ENCODE measurements around the gene ABITRAM. TPM values are rescaled to one million over a fixed set of nuclear protein-coding genes. Genes with fewer than 3 reads are reported as not detected.
"Not testable (repeated sequence)": the region's sequence is repeated elsewhere in the genome, so short reads cannot be mapped to it uniquely, and the experiment has no call there.

Gene ABITRAM
- total and polyA plus RNA-seq, 5 experiments from 2014 or later: 9.2 to 14.5 (median 13.1) TPM

GRCh38 chr9:108905494-108905893 is 28.7 kb upstream of the ABITRAM start:
- Mint-ChIP-seq H3K27me3 (no peaks in the 10 kb centered on the region), H3K4me1 (peaks cover 1 to 5% (median 2%) of the 10 kb centered on the region in 4 donors), H3K27ac (peak overlapping the region in 2 of 10 donors; percentile 19 to 20), H3K36me3 (peaks cover 24 to 97% (median 44%) of the 10 kb centered on the region in 3 donors), H3K9me3 (no peaks in the 10 kb centered on the region), H3K4me3 (no peak overlapping the region)
- POLR2A ChIA-PET: no interaction called here
- DNase-seq: no peak
- ATAC-seq: no peak

GRCh38 chr9:108910402-108910801 is 23.8 kb upstream of the ABITRAM start:
- H3K27ac Mint-ChIP-seq: peak overlapping the region in 6 of 10 donors; percentile 49 to 87 (median 78)
- H3K4me1 Mint-ChIP-seq: peaks cover 11 to 22% (median 20%) of the 10 kb centered on the region in 4 donors
- POLR2A ChIA-PET: interaction anchor here (0.7 kb wide), 1 partner anchor 20 kb away, joined by 4 read pairs; no protein-coding TSS in a partner anchor
- H3K9me3 Mint-ChIP-seq: no peaks in the 10 kb centered on the region
- ATAC-seq (no peak), DNase-seq (no peak)
- H3K36me3 Mint-ChIP-seq: peaks cover 18 to 91% (median 44%) of the 10 kb centered on the region in 3 donors
- no peak overlapping the region for H3K4me3 Mint-ChIP-seq
- H3K27me3 Mint-ChIP-seq: no peaks in the 10 kb centered on the region

DNA sequence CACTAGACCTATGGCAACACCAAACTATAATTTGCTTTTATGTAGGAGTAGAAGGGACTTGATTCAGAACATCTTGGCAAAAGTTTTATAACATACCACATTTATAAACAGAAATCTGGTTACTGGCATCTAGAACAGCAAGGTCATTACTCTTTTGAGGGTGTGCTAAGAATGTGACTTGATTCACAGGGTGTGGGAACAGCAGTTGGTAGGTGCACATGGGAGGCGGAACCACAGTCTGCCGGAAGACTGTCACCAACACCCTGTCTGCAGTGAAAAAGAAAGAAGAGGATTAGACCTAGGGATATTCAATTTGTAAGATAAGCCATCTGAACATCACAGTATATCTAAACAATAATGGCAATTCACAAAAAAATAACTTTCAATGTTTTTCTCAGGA is 23.3 kb upstream of the ABITRAM start:
- Mint-ChIP-seq H3K4me3 (peak overlapping the region in 1 of 10 donors; percentile 34), H3K4me1 (peaks cover 11 to 22% (median 20%) of the 10 kb centered on the region in 4 donors), H3K36me3 (peaks cover 17 to 91% (median 49%) of the 10 kb centered on the region in 3 donors), H3K27ac (peak overlapping the region in 9 of 10 donors; percentile 49 to 87 (median 76)), H3K27me3 (no peaks in the 10 kb centered on the region), H3K9me3 (no peaks in the 10 kb centered on the region)
- ATAC-seq: no peak
- DNase-seq: no peak
- POLR2A ChIA-PET: interaction anchor here (0.7 kb wide), 1 partner anchor 19 kb away, joined by 4 read pairs; no protein-coding TSS in a partner anchor

GRCh38 chr9:108911820-108912219 is 22.4 kb upstream of the ABITRAM start:
- ATAC-seq: peak; percentile 28 to 74
- Mint-ChIP-seq H3K27ac (peak overlapping the region; percentile 60 to 87 (median 79)), H3K4me1 (peaks cover 11 to 21% (median 20%) of the 10 kb centered on the region in 4 donors), H3K36me3 (peaks cover 16 to 86% (median 47%) of the 10 kb centered on the region in 3 donors), H3K9me3 (no peaks in the 10 kb centered on the region), H3K4me3 (peak overlapping the region in 8 of 10 donors; percentile 6 to 63 (median 32)), H3K27me3 (no peaks in the 10 kb centered on the region)
- DNase-seq: peak in 3 of 10 donors; percentile 9 to 41 (median 28)
- POLR2A ChIA-PET: no interaction called here

- no peak for DNase-seq
- Mint-ChIP-seq H3K27ac (peak overlapping the region in 2 of 10 donors; percentile 53 to 57), H3K27me3 (no peaks in the 10 kb centered on the region), H3K4me1 (peaks cover 11 to 21% (median 20%) of the 10 kb centered on the region in 4 donors), H3K36me3 (peaks cover 13 to 86% (median 42%) of the 10 kb centered on the region in 3 donors), H3K9me3 (no peaks in the 10 kb centered on the region), H3K4me3 (no peak overlapping the region)
- no peak for ATAC-seq
- POLR2A ChIA-PET: no interaction called here
Observed at GRCh38 chr9:108913391-108913790, 20.8 kb upstream of the ABITRAM start.

DNA sequence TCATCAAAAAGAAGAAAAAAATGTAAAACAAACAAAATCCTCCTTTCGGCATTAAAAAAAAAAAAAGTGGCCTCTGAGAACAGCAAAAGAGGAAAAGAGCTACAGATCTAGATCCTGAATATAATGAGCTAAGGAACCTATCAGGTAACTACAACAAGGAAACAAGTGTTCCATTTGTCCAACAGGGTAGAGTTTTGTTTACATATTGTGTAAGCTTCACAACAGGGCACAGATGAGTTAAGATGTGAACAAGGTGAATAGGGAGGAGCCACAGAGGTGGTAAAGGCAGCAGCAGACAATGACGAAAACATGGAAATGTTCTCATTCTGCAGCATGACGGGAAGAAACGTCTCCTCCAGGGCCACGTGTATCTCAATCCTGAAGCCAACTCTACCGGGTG is 14.7 kb upstream of the ABITRAM start:
- H3K36me3 Mint-ChIP-seq: peaks cover 17 to 91% (median 24%) of the 10 kb centered on the region in 3 donors

DNA sequence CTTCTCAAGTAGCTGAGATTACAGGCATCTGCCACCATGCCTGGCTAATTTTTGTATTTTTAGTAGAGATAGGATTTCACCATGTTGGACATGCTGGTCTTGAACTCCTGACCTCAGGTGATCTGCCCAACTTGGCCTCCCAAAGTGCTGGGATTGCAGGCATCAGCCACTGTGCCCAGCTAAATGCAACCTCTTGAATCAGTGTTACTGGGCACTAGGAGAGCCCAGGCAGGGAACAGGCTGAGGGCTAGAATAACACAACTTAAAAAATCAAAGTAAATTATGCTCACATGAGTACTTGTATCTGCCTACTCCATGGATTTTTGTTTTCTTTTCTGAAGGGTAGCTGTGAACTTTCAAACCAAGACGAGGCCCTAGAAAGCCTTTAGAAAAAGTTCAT is 13.8 kb upstream of the ABITRAM start:
- ATAC-seq, H3K9me3 Mint-ChIP-seq, DNase-seq, POLR2A ChIA-PET, H3K4me3 Mint-ChIP-seq, H3K27ac Mint-ChIP-seq, H3K4me1 Mint-ChIP-seq, H3K27me3 Mint-ChIP-seq: not testable (repeated sequence)
- peaks cover 24 to 92% (median 30%) of the 10 kb centered on the region in 3 donors for H3K36me3 Mint-ChIP-seq

More for the DNA sequence above, 14.7 kb upstream of the ABITRAM start:
- no peak overlapping the region for H3K4me3 Mint-ChIP-seq
- H3K27ac Mint-ChIP-seq: peak overlapping the region in 1 of 10 donors; percentile 30
- ATAC-seq (no peak), DNase-seq (no peak)
- H3K4me1 Mint-ChIP-seq: peaks cover 0 to 2% (median under 1%) of the 10 kb centered on the region in 4 donors
- no peaks in the 10 kb centered on the region for H3K9me3 Mint-ChIP-seq
- POLR2A ChIA-PET: no interaction called here
- no peaks in the 10 kb centered on the region for H3K27me3 Mint-ChIP-seq

DNA sequence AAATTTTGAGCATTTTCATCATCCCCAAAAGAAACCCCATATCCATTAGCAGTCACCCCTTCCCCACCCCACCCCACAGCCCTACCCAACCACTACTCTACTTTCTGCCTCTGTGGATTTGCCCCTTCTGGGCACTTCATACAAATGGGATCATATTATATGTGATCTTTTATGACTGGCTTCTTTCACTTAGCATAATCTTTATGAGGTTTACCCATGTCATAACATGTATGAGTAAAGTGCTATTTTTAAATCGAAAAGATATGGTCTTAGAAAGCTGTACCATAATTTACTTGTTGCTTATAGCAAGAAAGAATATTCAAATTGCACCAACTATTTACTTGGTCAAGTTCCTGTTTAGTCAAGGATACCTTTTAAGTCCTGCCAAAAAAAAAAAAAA is 13.0 kb upstream of the ABITRAM start:
- H3K27me3 Mint-ChIP-seq: no peaks in the 10 kb centered on the region
- peaks cover 24 to 92% (median 27%) of the 10 kb centered on the region in 3 donors for H3K36me3 Mint-ChIP-seq
- H3K9me3 Mint-ChIP-seq: no peaks in the 10 kb centered on the region
- H3K4me1 Mint-ChIP-seq: peaks cover 0 to 4% (median 2%) of the 10 kb centered on the region in 4 donors
- POLR2A ChIA-PET: no interaction called here
- peak overlapping the region in 1 of 10 donors; percentile 66 for H3K27ac Mint-ChIP-seq
- no peak for DNase-seq
- no peak overlapping the region for H3K4me3 Mint-ChIP-seq
- ATAC-seq: no peak

DNA sequence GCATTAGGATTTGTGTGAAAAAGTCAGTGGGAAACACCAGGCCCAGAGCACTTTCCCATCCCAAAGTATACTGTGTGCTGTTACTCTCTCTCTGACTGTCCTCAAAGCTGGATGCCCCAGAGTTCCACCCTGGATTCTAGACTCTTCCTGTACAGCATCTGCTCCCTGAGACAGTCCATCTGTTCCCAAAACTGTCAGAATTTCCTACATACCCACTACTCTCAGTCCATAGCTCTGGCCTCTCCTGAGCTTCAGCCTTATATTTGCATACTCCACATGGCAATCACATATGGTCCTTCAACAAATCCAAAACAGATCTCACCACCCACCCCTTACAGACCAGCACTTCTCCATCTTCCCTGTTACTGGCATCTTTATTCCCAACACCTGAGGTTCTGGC is 9.7 kb upstream of the ABITRAM start:
- ATAC-seq: no peak
- Mint-ChIP-seq H3K4me3 (no peak overlapping the region), H3K4me1 (peaks cover 0 to 10% (median 7%) of the 10 kb centered on the region in 4 donors), H3K36me3 (peaks cover 15 to 96% (median 36%) of the 10 kb centered on the region in 3 donors), H3K27ac (peak overlapping the region in 4 of 10 donors; percentile 12 to 52 (median 20)), H3K27me3 (no peaks in the 10 kb centered on the region), H3K9me3 (no peaks in the 10 kb centered on the region)
- no peak for DNase-seq
- POLR2A ChIA-PET: interaction anchor here (1.0 kb wide), 1 partner anchor 9 kb away, joined by 3 read pairs; the partner anchor contains the start of gene ELP1

DNA sequence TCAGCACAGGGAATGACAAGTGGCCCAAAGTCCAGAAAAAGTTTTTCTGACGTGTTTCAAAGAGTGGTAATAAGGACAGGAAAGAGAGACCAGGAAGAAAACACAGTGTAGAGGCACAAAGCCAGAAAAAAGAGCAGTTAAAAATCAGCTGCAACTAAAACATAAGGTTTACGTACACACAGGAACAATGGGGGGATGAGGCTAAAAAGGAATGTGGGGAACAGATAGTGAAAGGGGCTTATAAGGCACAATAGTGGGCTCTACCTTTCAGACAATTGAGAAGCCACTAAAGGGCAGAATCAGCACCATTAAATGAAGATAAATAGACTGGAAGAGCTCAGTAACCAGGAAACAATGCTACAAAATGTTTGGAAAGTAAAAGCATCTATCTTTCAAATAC is 5.8 kb upstream of the ABITRAM start:
- DNase-seq (no peak), ATAC-seq (no peak)
- no peaks in the 10 kb centered on the region for H3K9me3 Mint-ChIP-seq
- POLR2A ChIA-PET: no interaction called here
- H3K27ac Mint-ChIP-seq: peak overlapping the region in 3 of 10 donors; percentile 4 to 67 (median 8)
- no peak overlapping the region for H3K4me3 Mint-ChIP-seq
- peaks cover 8 to 72% (median 33%) of the 10 kb centered on the region in 3 donors for H3K36me3 Mint-ChIP-seq
- H3K4me1 Mint-ChIP-seq: peaks cover 18 to 36% (median 29%) of the 10 kb centered on the region in 4 donors
- H3K27me3 Mint-ChIP-seq: no peaks in the 10 kb centered on the region

DNA sequence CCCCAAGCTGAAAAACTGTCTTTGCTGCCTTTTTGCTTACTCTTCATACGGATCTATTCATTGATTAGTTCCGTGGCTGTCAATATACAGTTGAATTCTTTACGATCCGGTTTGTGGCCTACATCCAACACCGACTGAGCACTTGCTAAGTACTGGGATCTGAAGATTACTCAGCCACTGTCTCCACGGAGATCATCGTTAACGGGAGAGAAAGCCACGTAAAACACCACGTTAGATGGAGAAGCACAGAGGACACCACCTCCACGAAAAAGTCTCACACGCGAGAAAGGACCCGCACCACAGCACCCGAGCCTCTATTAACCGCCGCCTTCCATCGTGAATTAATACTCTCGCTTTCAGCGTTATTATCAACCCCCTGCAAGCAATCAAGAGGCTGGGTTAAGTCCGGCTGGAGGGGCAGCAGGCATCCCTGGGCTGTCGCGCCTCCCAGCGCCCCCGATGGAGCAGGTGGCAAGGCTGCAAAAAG is 926 bp upstream of the ABITRAM start:
- peaks cover 19 to 49% (median 42%) of the 10 kb centered on the region in 4 donors for H3K4me1 Mint-ChIP-seq
- POLR2A ChIA-PET: interaction anchor here (0.7 kb wide), 1 partner anchor 8 kb away, joined by 3 read pairs; no protein-coding TSS in a partner anchor
- H3K27ac Mint-ChIP-seq: peak overlapping the region; percentile 94 to 99 (median 98)
- DNase-seq (peak in 1 of 10 donors; percentile 2), ATAC-seq (no peak)
- H3K9me3 Mint-ChIP-seq: peaks cover 0 to 2% (median 0%) of the 10 kb centered on the region in 9 donors
- no peaks in the 10 kb centered on the region for H3K27me3 Mint-ChIP-seq
- peak overlapping the region; percentile 97 to 100 (median 98) for H3K4me3 Mint-ChIP-seq
- H3K36me3 Mint-ChIP-seq: peaks cover 0 to 33% (median 7%) of the 10 kb centered on the region in 3 donors

GRCh38 chr9:108933718-108934322 is 380 bp upstream of the ABITRAM start, which contains the start of gene ELP1:
ELP1 (minus strand) TSS chr9:108934124; CDS start chr9:108931146, 2,978 bp downstream.
- H3K9me3 Mint-ChIP-seq: peaks cover 0 to 2% (median 0%) of the 10 kb centered on the region in 9 donors
- DNase-seq (peak; percentile 86 to 95 (median 91)), ATAC-seq (peak; percentile 85 to 87)
- peaks cover 0 to 28% (median 4%) of the 10 kb centered on the region in 3 donors for H3K36me3 Mint-ChIP-seq
- H3K27me3 Mint-ChIP-seq: no peaks in the 10 kb centered on the region
- H3K4me1 Mint-ChIP-seq: peaks cover 19 to 47% (median 42%) of the 10 kb centered on the region in 4 donors
- H3K27ac Mint-ChIP-seq: peak within 1 kb of the TSS; percentile 94 to 99 (median 98)
- peak within 1 kb of the TSS; percentile 97 to 100 (median 98) for H3K4me3 Mint-ChIP-seq
- POLR2A ChIA-PET: interaction anchor here (0.7 to 1.3 kb wide), 2 partner anchors 9 to 186 kb away, joined by 3 to 9 read pairs; partner anchors contain the start of gene TMEM245
